Measurements from ENCODE around the gene C15orf39. TPM values are rescaled to one million over a fixed set of nuclear protein-coding genes. Genes with fewer than 3 reads are reported as not detected.

Gene C15orf39
- total and polyA plus RNA-seq, 9 of the 15 experiments (the other 6 are each of a cell fraction or from before 2014, with no cell fraction given) = 0.31 to 29.8 (median 4.4) TPM

GRCh38 chr15:75202251-75203016 lies 752 bp downstream of the C15orf39 start (continued):
- TF ChIP-seq ZBTB49 (CRISPR knock-in tag; IDR thresholded peaks at IDR 0.05; ENCODE audit: borderline replicate concordance) = no peak
- TF ChIP-seq ZNF655 (CRISPR knock-in tag; IDR thresholded peaks at IDR 0.05) = no peak
- no peak for TF ChIP-seq E2F1 (CRISPR knock-in tag; IDR thresholded peaks at IDR 0.05)
- no peak for TF ChIP-seq BRD9 (IDR thresholded peaks at IDR 0.05; ENCODE audit: low read depth, partially characterized antibody)
- no peak for TF ChIP-seq ETS2 (tag; IDR thresholded peaks at IDR 0.05; ENCODE audit: borderline replicate concordance, poor library complexity, severe bottlenecking)
- no peak for TF ChIP-seq KDM4B (IDR thresholded peaks at IDR 0.05; ENCODE audit: borderline replicate concordance in 2 of 2, low read depth in 1 of 2)
- no peak for TF ChIP-seq GABPB2 (CRISPR knock-in tag; conservative IDR thresholded peaks at IDR 0.05)
- no peak for TF ChIP-seq FOXM1 (IDR thresholded peaks at IDR 0.05; ENCODE audit: low read depth)
- TF ChIP-seq FOXM1 (CRISPR knock-in tag; IDR thresholded peaks at IDR 0.05; ENCODE audit: low read depth) = peak; percentile 24; the same call in 1 of the 2 replicates
- TF ChIP-seq FOXK2 (conservative IDR thresholded peaks at IDR 0.05 in 1 of 2, IDR thresholded peaks at IDR 0.05 in 1 of 2; ENCODE audit: low read depth in 2 of 2) = peak in 1 of 2 experiments; percentile 67; a peak in 1 of 4 replicates
- TF ChIP-seq CBX3 (IDR thresholded peaks at IDR 0.05; ENCODE audit: borderline replicate concordance in 1 of 2, low read length in 2 of 2) = peak in 1 of 2 experiments; percentile 35; a peak in 1 of 3 replicates
- TF ChIP-seq FIP1L1 (IDR thresholded peaks at IDR 0.05; ENCODE audit: low read depth, low read length, poor library complexity, severe bottlenecking) = peak; percentile 11
- TF ChIP-seq VEZF1 (CRISPR knock-in tag; IDR thresholded peaks at IDR 0.05) = peak; percentile 64
- peak; percentile 82 for TF ChIP-seq CCNT2 (IDR thresholded peaks at IDR 0.05; ENCODE audit: borderline replicate concordance, extremely low read depth, insufficient read length, low read depth, low read length)
- TF ChIP-seq ZBTB7A (IDR thresholded peaks at IDR 0.05; ENCODE audit: borderline replicate concordance, control insufficient read depth, low read depth, low read length) = peak; percentile 64; the same call in 1 of the 2 replicates
- TF ChIP-seq ZNF280B (CRISPR knock-in tag; IDR thresholded peaks at IDR 0.05) = no peak
- no peak for TF ChIP-seq ZNF583 (CRISPR knock-in tag; IDR thresholded peaks at IDR 0.05)
- peak; percentile 46 for TF ChIP-seq CREM (IDR thresholded peaks at IDR 0.05; ENCODE audit: low read depth)
